ENCODE measurements around the gene PXMP4.

The PXMP4 gene

DNA sequence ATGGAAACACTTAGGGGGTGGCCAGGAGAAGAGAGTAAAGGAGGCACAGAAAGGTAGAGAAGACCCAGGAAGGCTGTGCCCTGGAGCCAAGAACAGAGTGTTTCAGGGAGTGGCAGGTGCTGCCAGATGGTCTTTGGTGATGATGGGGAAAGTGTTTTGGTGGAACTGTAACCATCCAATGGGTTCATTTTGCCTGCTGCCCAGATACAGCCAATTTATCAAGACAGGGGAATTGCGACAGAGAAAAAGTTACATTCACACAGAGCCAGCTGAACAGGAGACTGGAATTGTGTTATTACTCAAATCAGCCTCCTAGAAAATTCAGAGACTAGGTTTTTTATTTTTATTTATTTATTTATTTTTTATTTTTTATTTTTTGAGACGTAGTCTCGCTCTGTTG is 16.9 kb upstream of the PXMP4 start:
- no peak for DNase-seq
- Mint-ChIP-seq H3K4me3 (no peak overlapping the region), H3K27me3 (ENCODE audit: low read depth, poor library complexity) (no peaks in the 10 kb centered on the region), H3K4me1 (peaks cover 16% of the 10 kb centered on the region), H3K27ac (no peak overlapping the region), H3K9me3 (peaks cover 42% of the 10 kb centered on the region), H3K36me3 (ENCODE audit: low read depth) (peaks cover 15% of the 10 kb centered on the region)
- TF ChIP-seq, protein P1, sequence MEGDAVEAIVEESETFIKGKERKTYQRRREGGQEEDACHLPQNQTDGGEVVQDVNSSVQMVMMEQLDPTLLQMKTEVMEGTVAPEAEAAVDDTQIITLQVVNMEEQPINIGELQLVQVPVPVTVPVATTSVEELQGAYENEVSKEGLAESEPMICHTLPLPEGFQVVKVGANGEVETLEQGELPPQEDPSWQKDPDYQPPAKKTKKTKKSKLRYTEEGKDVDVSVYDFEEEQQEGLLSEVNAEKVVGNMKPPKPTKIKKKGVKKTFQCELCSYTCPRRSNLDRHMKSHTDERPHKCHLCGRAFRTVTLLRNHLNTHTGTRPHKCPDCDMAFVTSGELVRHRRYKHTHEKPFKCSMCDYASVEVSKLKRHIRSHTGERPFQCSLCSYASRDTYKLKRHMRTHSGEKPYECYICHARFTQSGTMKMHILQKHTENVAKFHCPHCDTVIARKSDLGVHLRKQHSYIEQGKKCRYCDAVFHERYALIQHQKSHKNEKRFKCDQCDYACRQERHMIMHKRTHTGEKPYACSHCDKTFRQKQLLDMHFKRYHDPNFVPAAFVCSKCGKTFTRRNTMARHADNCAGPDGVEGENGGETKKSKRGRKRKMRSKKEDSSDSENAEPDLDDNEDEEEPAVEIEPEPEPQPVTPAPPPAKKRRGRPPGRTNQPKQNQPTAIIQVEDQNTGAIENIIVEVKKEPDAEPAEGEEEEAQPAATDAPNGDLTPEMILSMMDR (IDR thresholded peaks at IDR 0.05): no peak

DNA sequence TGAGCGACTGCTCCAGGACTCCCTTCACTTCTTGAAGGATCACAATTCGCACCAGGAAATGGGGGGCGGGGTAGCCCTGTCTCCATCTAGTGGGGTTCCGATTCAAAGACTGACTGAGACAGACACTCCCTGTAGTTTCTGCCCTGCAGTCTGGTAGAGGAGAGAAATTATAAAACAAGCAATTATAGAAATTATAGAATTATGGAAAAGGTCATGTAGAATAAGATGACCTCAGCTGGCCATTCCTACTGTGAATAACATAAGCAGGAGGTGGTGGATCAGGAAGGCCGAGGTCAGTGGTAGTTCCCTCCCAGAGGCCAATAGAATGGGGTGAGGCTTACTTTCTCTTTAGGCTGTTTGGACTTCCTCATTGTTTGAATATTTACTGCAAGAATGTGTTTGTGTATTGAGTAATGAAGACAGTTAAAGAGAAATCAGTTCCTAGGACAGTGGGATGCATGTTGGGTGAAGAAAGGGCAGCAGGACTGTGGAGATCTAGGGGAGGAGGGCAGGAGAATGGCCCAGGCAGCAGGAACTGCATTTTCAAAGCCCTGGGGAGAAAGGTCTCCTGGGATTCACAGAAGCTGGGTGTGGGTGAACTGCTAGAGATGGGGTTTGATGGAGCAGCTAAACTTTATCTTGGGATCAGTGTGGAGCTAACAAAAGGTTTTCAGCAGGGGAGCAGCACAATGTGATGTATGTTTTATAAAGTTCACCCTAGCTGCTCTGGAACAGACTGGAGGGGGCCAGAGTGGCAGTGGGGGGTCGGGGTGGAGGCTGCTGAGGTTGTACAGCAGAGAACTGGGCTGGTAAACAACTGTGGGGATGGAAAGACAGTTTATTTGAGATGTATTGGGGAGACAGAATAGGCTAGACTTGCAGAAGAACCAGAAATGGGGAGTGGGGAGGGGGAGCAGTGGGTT is 13.8 kb upstream of the PXMP4 start:
- TF ChIP-seq, protein P1 (IDR thresholded peaks at IDR 0.05): no peak
- Mint-ChIP-seq H3K9me3 (peaks cover 37% of the 10 kb centered on the region), H3K4me3 (peak overlapping the region; percentile 46), H3K27ac (no peak overlapping the region), H3K27me3 (ENCODE audit: low read depth, poor library complexity) (peaks cover 3% of the 10 kb centered on the region), H3K36me3 (ENCODE audit: low read depth) (peaks cover 15% of the 10 kb centered on the region), H3K4me1 (peaks cover 26% of the 10 kb centered on the region)
- no peak for DNase-seq

DNA sequence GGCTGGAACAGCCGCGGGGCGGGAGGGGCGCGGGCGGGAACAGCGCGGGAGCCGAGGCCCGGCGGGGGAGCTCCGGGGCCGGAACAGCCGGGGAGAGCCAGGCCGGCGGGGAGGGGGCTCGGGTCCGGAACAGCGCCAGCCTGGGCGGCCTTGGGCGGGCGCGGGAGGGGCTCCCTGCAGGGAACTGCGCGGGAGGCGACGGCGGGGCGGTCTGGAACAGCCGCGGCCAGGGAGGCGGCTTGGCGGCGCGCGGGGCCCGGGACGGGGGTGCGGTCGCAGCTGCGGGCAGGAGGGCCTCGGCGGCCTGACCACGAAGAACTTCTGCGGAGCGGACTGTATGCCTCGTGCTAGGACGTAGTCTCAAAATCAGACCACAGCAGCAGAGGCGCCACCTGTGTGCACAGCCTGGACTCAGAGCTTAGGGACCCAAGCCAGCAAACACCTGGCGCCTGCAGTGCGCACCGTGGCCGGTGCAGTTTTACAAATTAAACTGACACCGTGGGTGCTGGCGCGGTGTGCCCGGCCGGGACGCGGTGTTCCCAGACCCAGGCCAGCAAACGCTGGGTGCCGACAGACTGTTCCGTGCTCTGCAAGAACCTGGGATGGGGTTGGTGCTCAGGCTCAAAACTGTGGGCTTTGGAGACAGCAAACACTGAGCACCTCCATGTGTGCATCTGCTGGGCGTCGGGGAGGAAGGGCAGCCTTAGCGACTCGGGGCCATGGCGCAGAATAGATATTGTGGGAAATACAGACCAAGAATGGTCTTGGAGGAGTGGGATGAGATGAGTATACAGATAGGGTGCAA is 12.3 kb upstream of the PXMP4 start:
- Mint-ChIP-seq H3K4me3 (peak overlapping the region; percentile 82), H3K27me3 (ENCODE audit: low read depth, poor library complexity) (peaks cover 3% of the 10 kb centered on the region), H3K36me3 (ENCODE audit: low read depth) (peaks cover 15% of the 10 kb centered on the region), H3K27ac (no peak overlapping the region), H3K9me3 (peaks cover 27% of the 10 kb centered on the region), H3K4me1 (peaks cover 26% of the 10 kb centered on the region)
- no peak for DNase-seq
- TF ChIP-seq, protein P1 (IDR thresholded peaks at IDR 0.05): no peak

DNA sequence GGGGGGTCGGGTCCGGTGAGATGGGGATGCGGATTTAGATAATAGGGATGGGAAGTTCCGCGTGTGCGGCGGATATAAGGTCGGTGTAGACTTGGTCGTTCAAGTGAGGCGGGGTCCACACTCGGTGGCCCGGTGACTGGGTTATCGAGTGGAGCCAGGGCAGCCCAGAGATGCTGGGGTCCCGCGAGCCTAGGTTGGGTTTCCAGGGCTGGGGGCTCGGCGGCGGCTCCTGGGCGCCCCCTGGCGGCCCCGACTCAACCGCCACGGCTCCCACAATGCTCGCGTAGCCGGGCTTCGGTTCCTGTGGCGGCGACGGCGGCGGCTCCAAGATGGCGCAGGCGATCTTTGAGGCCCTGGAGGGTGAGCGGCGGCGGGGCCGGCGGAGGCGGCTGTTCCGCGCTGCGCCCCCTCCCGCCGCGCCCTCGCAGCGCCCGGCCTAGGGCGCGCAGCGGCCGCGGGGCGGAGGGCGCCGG is 11.6 kb upstream of the PXMP4 start, which contains the start of gene ZNF341:
TSS of gene ZNF341 (plus strand) at position 304 of the 473 bp plus-strand sequence. CDS start at position 330, 26 bp downstream.
- H3K9me3 Mint-ChIP-seq: peaks cover 20% of the 10 kb centered on the region
- TF ChIP-seq, protein P1 (IDR thresholded peaks at IDR 0.05): peak; percentile 88
- peaks cover 26% of the 10 kb centered on the region for H3K4me1 Mint-ChIP-seq
- peak within 1 kb of the TSS; percentile 84 for H3K4me3 Mint-ChIP-seq
- peak within 1 kb of the TSS; percentile 44 for H3K27ac Mint-ChIP-seq
- peaks cover 8% of the 10 kb centered on the region for H3K27me3 Mint-ChIP-seq (ENCODE audit: low read depth, poor library complexity)
- DNase-seq: peak; percentile 93
- H3K36me3 Mint-ChIP-seq (ENCODE audit: low read depth): peaks cover 12% of the 10 kb centered on the region

DNA sequence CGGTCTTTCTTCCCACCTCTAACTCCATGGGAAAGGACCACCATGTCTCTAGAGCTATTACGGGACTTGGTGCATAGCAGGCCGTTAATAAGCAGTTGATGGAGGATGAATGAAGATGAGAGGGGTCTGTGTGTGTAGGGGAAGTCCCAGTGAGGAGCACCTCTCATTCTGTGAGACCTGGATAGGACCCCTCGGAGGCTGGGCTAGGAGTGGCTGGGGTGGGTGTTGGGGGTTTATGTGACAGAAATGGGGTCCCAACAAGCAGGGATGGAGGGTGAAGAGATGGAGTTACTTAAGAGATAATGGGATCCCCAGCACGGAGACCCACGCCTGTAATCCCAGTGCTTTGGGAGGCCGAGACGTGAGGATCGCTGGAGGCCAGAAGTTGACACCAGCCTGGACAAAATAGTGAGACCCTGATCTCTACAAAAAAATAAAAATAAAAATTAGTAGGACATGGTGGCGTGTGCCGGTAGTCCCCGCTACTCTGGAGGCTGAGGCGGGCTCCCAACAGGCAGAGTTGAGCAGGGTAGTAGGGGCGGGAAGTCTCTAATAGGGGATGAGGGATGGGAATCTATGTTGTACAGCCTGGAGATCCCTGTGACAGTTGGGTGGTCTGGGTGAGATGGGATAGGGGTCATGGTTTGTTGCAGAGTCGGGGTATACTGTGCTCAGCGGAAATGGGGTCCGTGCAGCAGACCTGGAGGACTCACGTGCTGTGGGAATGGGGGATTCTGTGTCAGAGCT is 11.0 kb upstream of the PXMP4 start:
- H3K4me1 Mint-ChIP-seq: peaks cover 26% of the 10 kb centered on the region
- H3K27ac Mint-ChIP-seq: peak overlapping the region; percentile 44

More for the DNA sequence above, 11.0 kb upstream of the PXMP4 start:
- no peak for DNase-seq
- Mint-ChIP-seq H3K36me3 (ENCODE audit: low read depth) (peaks cover 7% of the 10 kb centered on the region), H3K27me3 (ENCODE audit: low read depth, poor library complexity) (peaks cover 11% of the 10 kb centered on the region), H3K4me3 (peak overlapping the region; percentile 84), H3K9me3 (peaks cover 14% of the 10 kb centered on the region)
- TF ChIP-seq, protein P1 (IDR thresholded peaks at IDR 0.05): no peak
